LNCaP clone FGC (cell line): ENCODE data around the gene ME3.

Experiments used
- DNase-seq: peaks from one replicate; pipeline ENCODE4 v3.0.0-alpha.2; 2011; ENCODE audit warnings: low read depth
- H3K4me3 ChIP-seq: 2 replicates; pipeline ENCODE4 v1.5.1; 2011; ENCODE audit warnings: mild to moderate bottlenecking, low read depth, low read length, control low read depth
- TF ChIP-seq, protein P1 (sequence below): IDR thresholded peaks from 2 replicates; pipeline ENCODE4 v1.5.1; 2012; ENCODE audit warnings: mild to moderate bottlenecking; ENCODE audit not compliant: control insufficient read depth, insufficient read depth; ENCODE audit errors: extremely low read depth

The ME3 gene

DNA sequence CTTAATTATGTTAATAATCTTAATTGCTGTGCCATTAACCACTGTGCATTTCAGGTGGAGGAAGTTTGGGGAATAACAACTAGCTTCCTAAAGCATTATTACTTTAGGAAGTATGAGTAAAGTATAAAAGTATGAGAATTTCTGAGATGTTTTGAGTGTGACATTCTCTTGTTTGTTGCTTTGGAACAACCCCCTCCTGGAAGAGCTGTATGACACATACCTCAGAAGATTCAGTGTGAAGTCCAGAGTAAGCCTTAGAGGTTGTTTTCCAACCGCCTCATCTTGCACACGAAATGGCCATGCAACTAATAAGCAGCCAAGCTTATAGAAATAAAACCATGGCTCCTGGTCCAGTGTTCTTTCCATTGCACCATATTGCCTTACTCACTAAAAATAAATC is 276.0 kb downstream of the ME3 start:
- DNase-seq, result no peak
- TF ChIP-seq, protein P1, sequence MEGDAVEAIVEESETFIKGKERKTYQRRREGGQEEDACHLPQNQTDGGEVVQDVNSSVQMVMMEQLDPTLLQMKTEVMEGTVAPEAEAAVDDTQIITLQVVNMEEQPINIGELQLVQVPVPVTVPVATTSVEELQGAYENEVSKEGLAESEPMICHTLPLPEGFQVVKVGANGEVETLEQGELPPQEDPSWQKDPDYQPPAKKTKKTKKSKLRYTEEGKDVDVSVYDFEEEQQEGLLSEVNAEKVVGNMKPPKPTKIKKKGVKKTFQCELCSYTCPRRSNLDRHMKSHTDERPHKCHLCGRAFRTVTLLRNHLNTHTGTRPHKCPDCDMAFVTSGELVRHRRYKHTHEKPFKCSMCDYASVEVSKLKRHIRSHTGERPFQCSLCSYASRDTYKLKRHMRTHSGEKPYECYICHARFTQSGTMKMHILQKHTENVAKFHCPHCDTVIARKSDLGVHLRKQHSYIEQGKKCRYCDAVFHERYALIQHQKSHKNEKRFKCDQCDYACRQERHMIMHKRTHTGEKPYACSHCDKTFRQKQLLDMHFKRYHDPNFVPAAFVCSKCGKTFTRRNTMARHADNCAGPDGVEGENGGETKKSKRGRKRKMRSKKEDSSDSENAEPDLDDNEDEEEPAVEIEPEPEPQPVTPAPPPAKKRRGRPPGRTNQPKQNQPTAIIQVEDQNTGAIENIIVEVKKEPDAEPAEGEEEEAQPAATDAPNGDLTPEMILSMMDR, result no peak

DNA sequence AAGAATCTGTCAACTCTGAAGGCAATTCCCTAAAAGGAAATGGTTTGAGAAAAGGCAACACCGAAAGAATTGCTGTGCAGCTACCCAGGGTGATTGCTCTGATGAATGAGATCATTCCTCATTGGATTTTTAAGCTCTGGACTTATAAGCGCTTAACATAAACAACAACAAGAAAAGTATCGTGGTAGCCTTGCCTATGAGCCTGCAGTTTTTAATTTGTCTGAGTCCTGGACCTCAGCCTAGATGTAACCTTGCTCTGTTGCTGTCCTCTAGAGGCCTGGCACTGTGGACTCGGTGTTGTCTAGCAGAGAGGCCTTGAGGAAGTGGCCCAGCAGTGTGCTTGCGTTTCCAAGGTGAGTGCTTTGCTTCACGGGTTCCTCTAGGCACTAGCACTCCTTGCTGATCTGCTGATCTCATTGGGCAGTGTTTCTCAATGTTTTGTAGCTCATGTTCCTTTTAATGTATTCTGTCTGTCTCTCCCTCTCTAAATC is 277.3 kb downstream of the ME3 start:
- DNase-seq, result peak; percentile 6
- H3K4me3 ChIP-seq, result no peak overlapping the region
- TF ChIP-seq, protein P1, result no peak

More for the DNA sequence above, 276.0 kb downstream of the ME3 start:
- no peak overlapping the region for H3K4me3 ChIP-seq
